Renal cortex interstitium (tissue), 11 donors: Measurements from ENCODE around the gene PHACTR2. TPM values are rescaled to one million over a fixed set of nuclear protein-coding genes. Genes with fewer than 3 reads are reported as not detected.
A peak's percentile ranks its signal among the peaks of the same experiment; 100 is the strongest.
"Not testable (repeated sequence)": the region's sequence is repeated elsewhere in the genome, so short reads cannot be mapped to it uniquely, and the experiment has no call there.

Experiments
- DNase-seq, 11 donors: peaks; one replicate each; pipeline ENCODE4 v3.0.0-alpha.2; 2013; ENCODE audit warnings: low read depth in 9 of 11, low spot score in 4 of 11; ENCODE audit errors: extremely low read depth in 1 of 11
- polyA plus RNA-seq, 3 donors: library from polyadenylated mRNA; unstranded; fragments of 120-200 nt; gene quantifications; one replicate each; pipeline ENCODE4 v1.2.1, GENCODE V29; 2013; ENCODE audit not compliant: insufficient read length in 3 of 3

The PHACTR2 gene
- polyA plus RNA-seq, 3 donors, result 31.0 to 36.4 (median 31.3) TPM

DNA sequence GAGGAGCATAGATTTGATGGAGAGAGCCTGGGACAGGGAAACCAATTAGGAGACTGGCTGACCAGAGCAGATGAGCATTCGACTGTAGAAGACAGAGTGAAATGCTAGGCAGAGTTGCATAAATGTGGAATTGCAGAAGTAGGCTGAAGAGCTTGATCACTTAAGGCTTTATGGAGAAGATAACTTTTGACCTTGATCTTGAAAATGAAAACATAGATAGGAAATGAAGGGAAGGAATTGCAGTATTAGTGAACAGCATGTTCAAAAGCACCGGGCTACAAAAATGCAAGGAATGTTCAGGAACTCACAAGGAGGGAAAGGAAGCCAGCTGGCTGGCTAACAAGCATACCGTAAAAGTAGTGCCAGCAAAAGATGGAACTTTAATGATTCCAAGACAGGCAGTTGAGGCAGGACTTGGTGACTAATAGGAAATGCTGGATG, 144.8 kb downstream of the PHACTR2 start:
- DNase-seq, result no peak

DNA sequence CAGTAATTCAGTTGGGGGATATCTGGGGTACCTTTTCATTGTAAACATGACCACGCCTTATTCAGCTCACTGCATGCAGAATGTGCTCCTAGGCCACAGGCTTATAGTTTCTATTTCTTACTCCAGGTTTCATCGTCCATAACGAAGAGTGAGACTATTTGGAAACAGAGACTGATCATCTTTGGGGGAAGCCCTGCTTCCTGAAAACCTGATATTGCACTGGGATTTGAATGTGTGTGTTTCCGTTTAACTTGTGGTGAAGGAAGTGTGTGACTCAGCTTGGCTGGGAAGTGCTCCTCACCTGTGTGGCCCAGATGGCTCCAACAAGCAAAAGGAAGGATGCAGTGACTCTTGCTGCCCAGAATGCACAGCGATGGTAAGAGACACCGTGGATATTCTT, 145.8 kb downstream of the PHACTR2 start:
- DNase-seq, result no peak

DNA sequence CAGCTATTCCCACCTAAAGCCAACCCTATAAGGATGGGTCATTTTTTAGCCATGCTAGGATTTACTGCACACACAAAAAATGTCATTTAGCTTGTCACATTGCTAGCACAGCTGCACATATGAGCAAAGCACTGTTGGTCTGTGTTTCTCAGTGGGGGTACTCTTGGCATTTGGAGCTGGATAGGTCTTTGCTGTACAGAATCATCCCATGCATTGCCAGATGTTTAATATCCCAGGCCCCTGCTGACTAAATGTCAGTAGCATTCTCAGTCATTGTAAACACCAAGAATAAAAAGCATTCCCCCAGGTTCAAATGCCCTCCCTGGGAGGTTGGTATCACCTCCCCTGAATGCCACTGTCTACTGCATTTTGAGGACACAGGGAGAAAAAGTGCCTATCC, 150.8 kb downstream of the PHACTR2 start:
- no peak for DNase-seq

DNA sequence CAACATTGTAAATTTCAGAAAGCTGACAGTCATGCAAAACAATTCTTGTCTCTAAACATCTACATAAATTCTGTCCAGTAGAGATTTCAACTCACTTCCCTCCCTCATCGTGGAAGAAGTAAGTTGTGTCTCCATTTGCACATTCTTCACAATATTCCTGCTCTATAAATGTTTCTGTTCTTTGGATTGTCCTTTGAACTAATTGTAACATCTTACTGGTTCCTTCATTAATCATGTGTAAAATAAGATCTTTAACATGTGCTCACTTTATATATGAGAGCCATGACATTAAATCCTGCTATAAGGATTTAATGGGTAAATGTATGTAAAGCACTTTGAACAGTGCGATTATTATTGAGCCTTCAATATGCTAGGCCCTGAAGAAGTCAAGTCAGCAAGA, 158.4 kb downstream of the PHACTR2 start:
- no peak for DNase-seq

DNA sequence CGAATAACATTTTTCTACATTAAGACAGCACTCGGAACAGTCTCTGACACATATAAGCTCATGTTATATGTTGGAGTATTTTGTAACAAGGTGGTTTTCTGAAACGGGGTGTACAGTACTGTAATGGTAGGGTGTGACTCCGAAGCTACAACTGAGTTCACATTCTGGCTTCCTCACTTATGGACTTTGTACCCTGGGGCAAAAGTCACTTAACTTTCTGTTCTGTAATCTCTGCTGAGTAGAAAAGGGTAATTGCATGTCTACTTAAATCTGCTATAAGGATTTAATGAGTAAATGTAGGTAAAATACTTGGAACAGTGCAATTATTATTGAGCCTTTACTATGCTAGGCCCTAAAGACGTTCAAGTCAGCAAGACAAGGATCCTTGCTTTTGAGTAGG, 160.6 kb downstream of the PHACTR2 start:
- DNase-seq, result no peak

DNA sequence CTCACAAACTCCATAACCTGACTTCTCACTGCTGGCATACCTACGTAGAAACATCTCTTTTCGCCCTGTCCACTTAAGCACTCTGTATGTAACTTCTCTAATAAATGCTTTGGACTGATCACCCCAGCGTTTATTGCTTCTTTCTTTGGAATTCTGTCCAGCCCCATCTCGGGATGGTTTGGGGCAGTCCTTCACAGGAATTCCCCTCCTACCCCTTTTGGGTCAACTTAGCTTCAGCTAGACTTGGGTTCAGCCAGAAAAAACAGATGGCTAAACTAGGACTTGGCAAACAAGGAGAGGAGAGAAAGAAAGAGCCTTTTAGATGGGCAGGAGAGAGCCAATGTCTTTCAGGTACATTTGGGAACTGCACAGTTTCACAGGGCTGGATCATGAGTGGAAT, 161.4 kb downstream of the PHACTR2 start:
- DNase-seq, result no peak

DNA sequence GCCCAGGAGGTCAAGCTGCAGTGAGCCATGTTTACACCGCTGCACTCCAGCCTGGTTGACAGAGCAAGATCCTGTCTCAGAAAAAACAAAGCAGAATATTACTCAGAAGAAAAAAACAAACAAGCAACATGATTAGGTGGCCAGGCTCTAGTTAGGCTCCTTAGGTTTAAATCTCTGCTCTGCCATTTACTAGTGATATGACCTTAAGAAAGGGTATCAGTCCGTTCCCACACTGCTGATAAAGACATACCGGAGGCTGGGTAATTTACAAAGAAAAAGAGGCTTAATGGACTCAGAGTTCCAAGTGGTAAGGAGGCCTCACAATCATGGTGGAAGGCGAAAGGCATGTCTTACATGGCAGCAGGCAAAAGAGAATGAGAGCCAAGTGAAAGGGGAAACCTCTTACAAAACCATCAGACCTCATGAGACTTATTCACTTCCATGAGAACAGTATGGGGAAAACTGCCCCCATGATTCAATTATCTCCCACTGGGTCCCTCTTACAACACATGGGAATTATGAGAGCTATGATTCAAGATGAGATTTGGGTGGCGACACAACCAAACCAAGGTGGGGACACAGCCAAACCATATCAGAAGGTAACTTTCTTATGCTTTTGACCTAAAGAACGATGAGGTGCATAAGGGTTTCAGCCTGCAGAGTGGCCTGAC, 163.0 kb downstream of the PHACTR2 start:
- no peak for DNase-seq

DNA sequence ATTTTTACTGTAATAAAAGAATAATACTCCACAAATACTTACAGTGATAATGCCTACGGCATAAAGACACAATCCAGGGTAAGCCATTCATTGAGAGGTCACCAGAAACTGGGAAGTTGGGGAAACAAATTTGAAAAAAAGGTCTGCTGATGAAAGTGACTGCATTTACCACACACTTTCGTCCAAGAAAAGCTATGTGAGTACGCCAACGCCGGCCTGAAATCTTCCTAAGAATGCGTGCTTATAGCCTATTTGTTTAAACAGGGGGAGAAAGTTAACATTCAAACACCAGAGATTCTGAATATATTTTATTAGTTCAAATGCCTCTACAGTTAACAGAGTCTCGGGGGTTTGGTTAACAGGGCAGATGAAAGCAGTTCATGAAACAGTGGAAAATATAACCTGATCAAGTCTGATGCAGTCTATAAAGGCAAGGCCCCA, 164.7 kb downstream of the PHACTR2 start:
- peak in 1 of 11 donors; percentile 86 for DNase-seq

DNA sequence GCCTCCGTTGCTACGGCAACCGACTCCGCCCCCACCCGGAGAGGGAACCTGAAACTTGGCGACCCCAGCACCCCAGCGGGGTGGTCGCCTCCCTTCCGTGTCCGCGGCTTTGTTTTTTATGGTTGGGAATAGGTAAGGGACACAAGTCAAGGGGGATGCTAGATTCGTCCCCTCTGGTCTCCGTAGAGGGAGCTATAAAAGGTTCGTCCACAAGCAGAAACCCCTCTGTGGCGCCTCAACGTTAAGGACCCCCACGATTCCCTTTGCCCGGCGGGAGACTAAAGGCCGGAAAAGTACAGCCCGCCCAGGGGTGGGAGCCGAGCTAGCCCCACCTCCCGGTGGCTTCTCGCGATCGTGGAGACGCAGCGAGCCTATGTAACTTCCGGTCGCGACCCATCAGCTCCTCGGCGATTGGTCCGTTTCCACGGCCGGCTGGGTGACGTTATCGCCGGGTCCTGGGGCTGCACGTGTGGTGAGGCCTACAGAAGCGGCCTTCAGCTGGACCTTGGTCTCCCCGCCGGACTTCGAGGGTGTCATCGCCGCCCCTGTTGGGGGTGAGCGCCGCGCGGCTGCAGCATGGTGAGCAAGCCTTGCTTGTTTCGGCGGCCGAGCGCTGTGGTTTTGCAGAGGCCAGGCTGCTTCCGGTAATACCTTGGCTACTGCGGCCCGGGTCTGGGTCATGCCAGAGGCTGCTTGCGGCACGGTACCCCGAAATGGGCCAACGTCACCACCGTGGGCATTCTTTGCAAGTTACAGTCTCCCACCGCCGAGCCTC, 165.3 kb downstream of the PHACTR2 start, which contains the start of gene LTV1:
TSS of gene LTV1 (plus strand) at position 437 of the 775 bp plus-strand sequence. CDS start at position 577, 140 bp downstream.
- peak; percentile 91 to 97 (median 96) for DNase-seq

DNA sequence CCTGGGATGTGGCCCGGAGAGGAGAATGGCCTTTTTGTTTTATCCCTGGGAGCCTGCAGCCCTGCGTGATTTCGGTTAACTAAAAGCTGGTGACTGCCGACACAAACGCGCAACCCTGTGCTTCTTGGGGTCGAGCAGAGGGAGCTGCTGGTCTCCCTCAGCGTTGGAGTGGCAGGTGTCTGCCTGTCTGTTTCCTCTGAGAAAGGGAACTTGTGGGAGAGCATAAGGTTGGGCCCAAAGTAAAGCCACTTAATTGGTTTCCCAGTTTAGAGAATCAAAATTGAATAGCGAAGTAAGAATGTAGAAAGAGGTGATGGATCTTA, 165.9 kb downstream of the PHACTR2 start:
- DNase-seq, result peak in 3 of 11 donors; percentile 0 to 15 (median 3)

DNA sequence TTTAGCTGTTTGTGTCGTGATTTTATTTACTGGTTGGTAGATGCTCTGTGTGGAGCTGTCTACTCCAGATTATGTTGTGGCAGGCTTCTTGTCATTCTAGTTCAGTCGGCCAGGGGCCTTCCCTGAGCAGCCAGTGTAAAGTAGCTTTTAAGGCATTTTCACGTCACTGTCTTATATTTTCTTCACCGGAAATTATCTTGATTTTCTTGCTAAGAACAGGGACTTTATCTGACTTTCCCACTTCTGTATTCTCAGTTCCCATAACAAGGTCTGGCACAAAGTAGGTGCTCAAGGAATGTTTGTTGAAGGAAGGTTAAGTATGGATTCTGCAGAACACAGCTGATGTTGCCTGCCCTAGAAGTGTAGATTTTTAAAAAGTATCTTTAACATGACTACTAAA, 166.2 kb downstream of the PHACTR2 start:
- no peak for DNase-seq

DNA sequence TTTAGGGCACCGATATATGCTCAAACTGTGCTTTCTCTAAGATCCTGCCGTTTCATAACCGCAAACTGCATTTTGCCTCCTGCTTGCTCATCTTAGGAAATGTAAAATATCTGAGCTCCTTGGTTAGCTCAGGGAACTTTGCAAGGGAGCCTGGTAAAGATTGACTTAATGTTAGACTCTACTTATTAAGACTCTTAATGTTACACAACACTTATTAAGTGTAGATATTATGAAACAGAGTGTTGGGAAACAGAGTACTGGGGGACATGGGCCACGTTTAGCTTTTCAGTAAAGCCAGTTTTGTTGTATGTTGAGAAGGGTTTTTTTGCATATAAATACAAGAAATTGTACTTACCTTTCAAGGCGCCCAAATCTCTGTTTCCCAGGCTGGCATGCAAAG, 167.3 kb downstream of the PHACTR2 start:
- no peak for DNase-seq

DNA sequence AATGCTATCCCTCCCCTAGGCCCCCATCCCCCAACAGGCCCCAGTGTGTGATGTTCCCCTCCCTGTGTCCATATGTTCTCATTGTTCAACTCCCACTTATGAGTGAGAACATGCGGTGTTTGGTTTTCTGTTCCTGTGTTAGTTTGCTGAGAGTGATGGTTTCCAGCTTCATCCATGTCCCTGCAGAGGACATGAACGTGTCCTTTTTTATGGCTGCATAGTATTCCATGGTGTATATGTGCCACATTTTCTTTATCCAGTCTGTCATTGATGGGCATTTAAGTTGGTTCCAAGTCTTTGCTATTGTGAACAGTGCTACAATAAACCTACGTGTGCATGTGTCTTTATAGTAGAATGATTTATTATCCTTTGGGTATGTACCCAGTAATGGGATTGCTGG, 173.9 kb downstream of the PHACTR2 start:
- not testable (repeated sequence) for DNase-seq

DNA sequence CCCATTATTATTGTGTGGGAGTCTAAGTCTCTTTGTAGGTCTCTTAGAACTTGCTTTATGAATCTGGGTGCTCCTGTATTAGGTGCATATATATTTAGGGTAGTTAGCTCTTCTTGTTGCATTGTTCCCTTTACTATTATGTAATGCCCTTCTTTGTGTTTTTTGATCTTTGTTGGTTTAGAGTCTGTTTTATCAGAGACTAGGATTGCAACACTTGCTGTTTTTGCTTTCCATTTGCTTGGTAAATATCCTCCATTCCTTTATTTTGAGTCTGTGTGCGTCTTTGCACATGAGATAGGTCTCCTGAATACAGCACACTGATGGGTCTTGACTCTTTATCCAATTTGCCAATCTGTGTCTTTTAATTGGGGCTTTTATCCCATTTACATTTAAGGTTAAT, 177.3 kb downstream of the PHACTR2 start:
- DNase-seq, result not testable (repeated sequence)

DNA sequence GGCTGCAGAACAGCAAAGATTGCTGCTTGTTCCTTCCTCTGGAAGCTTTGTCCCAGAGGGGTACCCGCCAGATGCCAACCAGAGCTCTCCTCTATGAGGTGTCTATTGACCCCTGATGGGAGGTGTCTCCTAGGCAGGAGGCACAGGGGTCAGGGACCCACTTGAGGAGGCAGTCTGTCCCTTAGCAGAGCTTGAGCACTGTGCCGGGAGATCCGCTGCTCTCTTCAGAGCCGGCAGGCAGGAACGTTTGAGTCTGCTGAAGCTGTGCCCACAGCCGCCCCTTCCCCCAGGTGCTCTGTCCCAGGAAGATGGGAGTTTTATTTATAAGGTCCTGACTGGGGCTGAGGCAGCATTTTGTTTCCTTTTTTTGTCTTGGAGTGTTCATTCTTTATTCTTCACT, 179.0 kb downstream of the PHACTR2 start:
- DNase-seq, result not testable (repeated sequence)

DNA sequence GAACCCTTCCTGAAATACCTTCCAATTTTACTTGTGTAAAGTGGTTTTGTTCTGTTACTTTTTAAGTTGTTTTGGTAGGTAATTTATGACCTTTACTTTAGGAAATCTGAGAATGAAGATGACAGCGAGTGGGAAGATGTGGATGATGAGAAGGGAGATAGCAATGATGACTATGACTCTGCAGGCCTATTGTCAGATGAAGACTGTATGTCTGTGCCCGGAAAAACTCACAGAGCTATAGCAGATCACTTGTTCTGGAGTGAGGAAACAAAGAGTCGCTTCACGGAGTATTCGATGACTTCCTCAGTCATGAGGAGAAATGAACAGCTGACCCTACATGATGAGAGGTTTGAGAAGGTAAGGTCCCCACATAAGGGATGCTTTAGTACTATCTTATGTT, 179.9 kb downstream of the PHACTR2 start:
- DNase-seq, result no peak

DNA sequence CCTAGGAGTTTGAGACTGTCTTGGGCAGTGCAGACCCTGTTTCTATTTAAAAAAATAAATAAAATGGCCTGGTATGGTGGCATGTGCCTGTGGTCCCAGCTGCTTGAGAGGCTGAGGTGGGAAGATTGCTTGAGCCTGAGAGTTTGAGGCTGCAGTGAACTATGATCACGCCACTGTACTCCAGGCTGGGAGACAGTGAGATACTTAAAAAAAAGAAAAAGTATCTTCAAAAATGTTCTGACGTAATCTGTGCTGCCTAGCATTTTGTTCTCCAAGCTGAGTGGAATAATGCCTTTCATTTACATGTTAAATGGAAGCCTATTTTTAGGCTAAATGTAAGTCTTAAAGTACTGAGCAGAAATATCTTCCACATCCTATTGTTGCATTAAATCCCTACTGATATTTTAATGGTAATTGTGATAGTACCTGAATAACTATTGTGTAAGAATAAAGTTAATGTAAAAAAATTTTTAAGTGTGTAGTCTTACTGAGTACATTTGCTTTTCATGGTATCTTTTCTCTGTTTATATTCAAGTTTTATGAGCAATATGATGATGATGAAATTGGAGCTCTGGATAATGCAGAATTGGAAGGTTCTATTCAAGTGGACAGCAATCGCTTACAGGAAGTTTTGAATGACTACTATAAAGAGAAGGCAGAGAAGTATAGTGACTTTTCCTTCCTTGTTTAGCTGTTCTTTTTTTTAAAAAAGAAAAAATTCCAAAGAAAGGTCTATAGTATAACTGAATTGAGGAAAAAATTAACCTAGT, 182.3 kb downstream of the PHACTR2 start:
- no peak for DNase-seq

DNA sequence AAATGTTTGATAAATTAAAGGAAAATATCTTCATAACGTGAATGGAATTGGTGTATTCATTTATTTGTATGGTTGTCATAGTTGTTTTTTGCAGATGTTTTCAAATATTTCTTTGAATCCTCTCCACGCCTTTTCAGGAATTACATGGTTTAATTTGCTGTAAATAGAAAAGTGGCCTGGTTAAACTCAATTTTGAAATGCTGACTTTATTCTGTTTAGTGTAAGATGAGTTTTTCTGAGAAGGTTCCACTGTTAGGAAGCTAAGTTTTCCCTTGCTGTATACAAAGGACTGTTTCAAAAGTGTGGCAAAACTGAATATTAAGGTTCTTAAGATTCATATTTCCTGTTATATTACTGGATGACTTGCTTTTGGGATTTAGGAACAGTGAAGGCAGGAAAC, 186.0 kb downstream of the PHACTR2 start:
- no peak for DNase-seq

DNA sequence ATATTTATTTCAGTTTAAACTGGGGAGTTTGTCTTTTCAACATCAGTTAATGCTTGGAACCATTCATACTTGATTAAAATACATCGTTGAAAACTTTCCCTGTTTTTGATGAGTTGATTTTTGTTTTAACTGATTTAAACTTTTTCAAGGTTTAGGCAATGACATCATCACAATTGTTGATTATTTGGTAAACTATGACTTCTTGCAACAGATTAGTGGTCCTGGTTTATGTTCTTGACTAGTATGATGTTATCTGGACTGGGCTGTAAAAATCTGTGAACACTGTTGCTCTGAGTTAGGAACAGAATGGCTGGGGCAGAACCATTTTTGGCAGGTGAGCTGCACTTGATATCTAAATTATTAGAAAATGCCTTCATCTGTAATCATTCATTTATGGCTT, 186.5 kb downstream of the PHACTR2 start, which contains the start of gene ZC2HC1B:
TSS of gene ZC2HC1B (plus strand) at position 241 of the 400 bp plus-strand sequence. CDS start at position 307, 66 bp downstream.
- DNase-seq, result no peak

DNA sequence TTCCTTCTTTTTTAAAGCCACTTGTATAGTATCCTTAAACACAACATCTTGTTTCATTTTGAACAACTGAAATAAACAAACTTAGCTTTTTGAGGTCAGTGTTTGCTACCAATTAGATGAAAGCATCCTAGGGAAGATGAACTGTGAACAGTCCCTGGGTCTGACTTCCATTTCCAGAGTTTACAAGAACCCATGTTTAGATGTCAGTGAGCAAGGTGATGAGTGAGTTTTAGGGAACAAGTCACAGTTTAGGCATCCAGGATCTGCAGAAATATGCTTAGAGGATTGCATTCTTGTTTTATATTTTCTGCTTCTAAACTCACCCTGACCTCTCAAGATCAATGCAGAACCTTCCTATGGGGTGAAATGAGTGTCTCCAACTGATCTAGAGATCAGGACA, 189.5 kb downstream of the PHACTR2 start:
- no peak for DNase-seq
